Right lobe of liver (tissue), 6 donors: ENCODE measurements around the gene BBS4. TPM values are rescaled to one million over a fixed set of nuclear protein-coding genes. Genes with fewer than 3 reads are reported as not detected.
A peak's percentile ranks its signal among the peaks of the same experiment; 100 is the strongest.

Experiments used
- ATAC-seq, 4 donors: fragments of 200-7000 bp; cut with Tn5 transposase; one replicate each; pipeline ENCODE4 v1.9.1; 2020; ENCODE audit warnings: mild to moderate bottlenecking in 4 of 4, moderate library complexity in 4 of 4
- DNase-seq, 3 donors: peaks; one replicate each; pipeline ENCODE4 v3.0.0-alpha.2; 2020
- H3K27ac ChIP-seq, 3 donors: fragments of 200-600 bp; one replicate each; pipeline ENCODE4 v1.8.0; 2022
- H3K27me3 ChIP-seq, 2 donors: fragments of 200-600 bp; one replicate each; pipeline ENCODE4 v1.8.0; 2022
- H3K36me3 ChIP-seq, 4 donors: fragments of 200-600 bp; sonication (generic) in 1 of 4; one replicate each; pipeline versions ENCODE4 v1.5.1 to v1.8.0; 2017 to 2022; ENCODE audit warnings: control low read depth in 1 of 4
- H3K4me1 ChIP-seq, 4 donors: fragments of 200-600 bp; sonication (generic) in 1 of 4; one replicate each; pipeline versions ENCODE4 v1.5.1 to v1.8.0; 2017 to 2022; ENCODE audit warnings: control low read depth in 1 of 4
- H3K4me3 ChIP-seq, 3 donors: fragments of 200-600 bp; one replicate each; pipeline ENCODE4 v1.8.0; 2022
- H3K9me3 ChIP-seq, 4 donors: fragments of 200-600 bp; sonication (generic) in 1 of 4; one replicate each; pipeline versions ENCODE4 v1.5.1 to v1.8.0; 2017 to 2022; ENCODE audit warnings: control low read depth in 1 of 4
- CTCF ChIP-seq, 4 donors: fragments of 200-600 bp in 3 of 4; fragments of 450-650 bp in 1 of 4; IDR thresholded peaks; one replicate each; pipeline versions ENCODE4 v1.5.1 to v1.8.0; 2016 to 2022; ENCODE audit warnings: antibody characterized with exemption in 4 of 4, mild to moderate bottlenecking in 2 of 4
- POLR2A ChIP-seq: fragments of 450-650 bp; IDR thresholded peaks from one replicate; pipeline ENCODE4 v1.6.1; 2017; ENCODE audit warnings: antibody characterized with exemption, mild to moderate bottlenecking
- WGBS: methylation state at CpG from one replicate; pipeline ENCODE4 v1.1.6; 2018; ENCODE audit warnings: low coverage, low lambda C conversion rate; ENCODE audit not compliant: insufficient coverage; ENCODE audit errors: missing lambda C conversion rate; 5-methylcytosine and 5-hydroxymethylcytosine counted together
- intact Hi-C, 2 donors: fragments of 100-400 bp; cut with DNase I; formaldehyde crosslinking; loops; one replicate each; pipeline versions ENCODE4 v1.11.2 to v1.14.1; 2022
- total RNA-seq, 6 experiments: library from RNA; depleted of rRNA in 2 of 6; stranded (reverse); fragments of >200 nt in 2 of 6; fragmentation: NEBNext Ultra II Directional in 3 of 6; extraction: Animal tissue kit (Norgen Biotek cat#: 25700) in 3 of 6; gene quantifications; one replicate each; pipeline versions ENCODE4 v1.1.0 to v1.2.4, GENCODE V29; 2016 to 2023
- donor health status: DM: no; HTN: yes; CAD: no.
- donor health status: DM: no; HTN: no; CAD: no.
- donor health status: DM: no; HTN: no; CAD: no.
- donor health status: DM: no; HTN: yes; CAD: no.
- donor health status: DM: no; HTN: yes; CAD: no.

The BBS4 gene
- total RNA-seq, 6 experiments from 2014 or later: 6.0 to 24.1 (median 9.5) TPM

GRCh38 chr15:72680931-72681330, 5.1 kb upstream of the BBS4 start:
- TF ChIP-seq POLR2A: no peak
- no peak for TF ChIP-seq CTCF (IDR thresholded peaks at IDR 0.05)
- DNase-seq (no peak), ATAC-seq (no peak)
- Histone ChIP-seq H3K36me3 (no peaks in the 10 kb centered on the region), H3K4me1 (no peaks in the 10 kb centered on the region), H3K27me3 (no peaks in the 10 kb centered on the region), H3K9me3 (no peaks in the 10 kb centered on the region), H3K27ac (no peak overlapping the region), H3K4me3 (no peak overlapping the region)
- intact Hi-C loops: no loop called here
- 35% methylated on average over 3 of the region's 3 CpGs for WGBS

GRCh38 chr15:72682772-72683171, 3.2 kb upstream of the BBS4 start:
- intact Hi-C loops: no loop called here
- DNase-seq (no peak), ATAC-seq (no peak)
- WGBS: 92% methylated on average over 3 of the region's 3 CpGs
- TF ChIP-seq POLR2A (no peak), CTCF (IDR thresholded peaks at IDR 0.05) (no peak)
- Histone ChIP-seq H3K9me3 (no peaks in the 10 kb centered on the region), H3K36me3 (no peaks in the 10 kb centered on the region), H3K27me3 (no peaks in the 10 kb centered on the region), H3K4me3 (no peak overlapping the region), H3K4me1 (peaks cover 0 to 6% (median 0%) of the 10 kb centered on the region in 4 donors), H3K27ac (no peak overlapping the region)

- no peaks in the 10 kb centered on the region for H3K27me3 ChIP-seq
- no peaks in the 10 kb centered on the region for H3K9me3 ChIP-seq
- 15% methylated on average over 19 of the region's 23 CpGs for WGBS
- peak overlapping the region; percentile 71 to 81 (median 80) for H3K4me3 ChIP-seq
- TF ChIP-seq POLR2A (no peak), CTCF (IDR thresholded peaks at IDR 0.05) (peak in 1 of 4 donors; percentile 10)
- H3K36me3 ChIP-seq: no peaks in the 10 kb centered on the region
- DNase-seq (no peak), ATAC-seq (peak in 1 of 4 donors; percentile 1)
- H3K4me1 ChIP-seq: peaks cover 0 to 6% (median 0%) of the 10 kb centered on the region in 4 donors
- intact Hi-C loops: no loop called here
- peak overlapping the region; percentile 79 to 87 (median 83) for H3K27ac ChIP-seq
Measured at GRCh38 chr15:72685301-72685924, 594 bp upstream of the BBS4 start.

GRCh38 chr15:72688697-72689096, 2.7 kb downstream of the BBS4 start:
- no peak for ATAC-seq

More at GRCh38 chr15:72688697-72689096, 2.7 kb downstream of the BBS4 start:
- Histone ChIP-seq H3K27me3 (no peaks in the 10 kb centered on the region), H3K4me3 (no peak overlapping the region), H3K27ac (no peak overlapping the region), H3K9me3 (no peaks in the 10 kb centered on the region), H3K36me3 (no peaks in the 10 kb centered on the region), H3K4me1 (peaks cover 0 to 6% (median 0%) of the 10 kb centered on the region in 4 donors)
- WGBS: 98% methylated on average over 5 of the region's 5 CpGs
- no peak for DNase-seq
- intact Hi-C loops: no loop called here
- TF ChIP-seq CTCF (IDR thresholded peaks at IDR 0.05) (no peak), POLR2A (no peak)
